Stimulated activated CD4-positive, alpha-beta T cell treated with anti-CD3 and anti-CD28 coated beads, Interleukin-1b, Interleukin-23, amount 100 ng/mL, for 48 hours (primary cell): ENCODE results near the gene MND1.

Experiments
- DNase-seq: peaks from one replicate; pipeline ENCODE4 v3.0.0-alpha.2; 2020

The MND1 gene

DNA sequence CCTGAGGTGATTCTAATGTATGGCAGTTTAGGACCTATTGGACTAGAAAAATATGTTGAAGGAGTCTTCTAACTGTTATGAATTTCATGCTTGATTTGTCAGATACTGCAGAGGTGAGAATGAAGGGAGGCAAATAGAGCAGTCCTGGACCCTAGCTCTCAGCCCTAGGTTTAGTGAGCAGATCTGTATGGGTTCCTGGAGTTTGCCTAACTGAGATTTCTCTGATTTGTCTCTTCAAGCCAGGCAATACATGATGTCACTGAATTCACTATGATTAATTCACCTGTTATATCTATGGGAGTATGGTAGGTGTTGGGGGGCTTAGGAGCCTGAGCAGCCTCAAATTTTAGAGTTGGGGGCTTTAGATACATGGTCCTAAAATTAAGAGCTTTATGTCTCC is 2.6 kb downstream of the MND1 start:
- DNase-seq: no peak

DNA sequence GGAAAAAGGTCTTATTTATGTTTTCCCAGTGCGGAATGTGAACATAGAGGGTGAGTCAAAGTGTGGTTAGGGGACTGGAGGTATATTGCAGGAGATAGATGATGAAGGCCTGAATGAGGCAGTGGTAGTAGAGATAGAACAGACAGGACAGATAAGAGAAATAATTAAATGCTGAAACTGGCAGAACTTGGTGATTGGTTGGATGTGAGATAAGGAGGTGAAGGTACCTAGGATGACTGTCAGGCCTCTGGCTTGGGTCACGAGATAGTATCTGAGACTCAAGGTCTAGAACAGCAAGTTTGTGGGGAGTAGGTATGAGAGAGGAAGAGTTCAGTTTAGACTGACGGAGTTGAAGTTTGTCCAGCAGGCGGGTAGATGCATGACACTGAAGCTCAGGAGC is 3.5 kb downstream of the MND1 start:
- DNase-seq: no peak

DNA sequence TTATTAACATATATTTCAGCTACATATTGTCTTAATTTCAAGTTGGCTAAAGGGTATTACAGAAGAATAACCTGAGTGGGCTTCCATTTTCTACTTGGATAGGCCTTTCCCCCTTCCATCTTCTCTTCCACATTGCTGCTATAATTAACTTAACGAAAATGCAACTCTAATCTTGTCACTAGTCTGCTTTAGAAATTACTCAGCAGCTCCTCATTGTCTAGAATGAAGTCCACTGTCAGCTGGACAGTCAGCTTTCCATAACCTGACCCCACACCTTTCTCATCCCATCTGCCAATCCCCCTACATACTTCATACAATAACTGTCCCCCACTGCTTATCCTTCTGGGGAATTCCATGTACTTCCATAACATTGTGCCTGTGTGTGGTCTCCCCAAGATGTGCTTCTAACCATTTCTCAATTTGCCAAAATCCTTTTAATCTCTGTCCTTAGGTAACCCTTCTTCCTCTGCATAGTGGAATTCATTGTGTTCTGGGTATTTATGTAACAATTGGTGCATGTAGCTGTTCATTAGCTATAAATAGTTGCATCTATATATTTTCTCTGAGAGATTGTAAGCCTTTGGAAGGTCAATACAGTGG is 4.8 kb downstream of the MND1 start:
- DNase-seq: no peak

DNA sequence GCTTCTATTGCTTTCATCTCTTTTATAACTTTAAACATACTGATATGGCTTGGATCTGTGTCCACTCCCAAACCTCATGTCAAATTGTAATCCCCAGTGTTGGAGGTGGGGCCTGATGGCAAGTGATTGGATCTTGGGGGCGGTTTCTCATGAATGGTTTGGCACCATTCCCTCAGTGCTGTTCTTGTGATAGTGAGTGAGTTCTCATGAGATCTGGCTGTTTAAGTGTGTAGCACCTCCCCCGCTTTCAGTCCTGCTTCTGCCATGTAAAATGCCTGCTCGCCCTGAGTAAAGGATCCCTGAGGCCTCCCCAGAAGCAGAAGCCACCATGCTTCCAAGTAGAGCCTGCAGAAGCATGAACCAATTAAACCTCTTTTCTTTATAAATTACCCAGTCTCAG is 17.7 kb downstream of the MND1 start:
- no peak for DNase-seq

DNA sequence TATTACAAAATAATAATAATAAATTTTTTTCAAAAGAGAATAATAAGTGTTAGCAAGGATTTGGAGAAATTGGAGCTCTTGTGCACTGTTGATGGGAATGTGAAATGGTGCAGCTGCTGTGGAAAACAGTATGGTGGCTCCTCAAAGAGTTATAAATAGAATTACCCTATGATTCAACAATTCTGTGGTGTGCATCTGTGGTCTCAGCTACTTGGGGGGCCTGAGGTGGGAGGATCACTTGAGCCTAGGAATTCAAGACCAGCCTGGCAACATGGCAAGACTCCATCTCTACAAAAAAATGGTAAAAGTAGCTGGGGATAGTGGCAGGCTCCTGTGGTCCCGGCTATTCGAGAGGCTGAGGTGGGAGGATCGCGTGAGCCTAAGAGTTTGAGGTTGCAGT is 19.6 kb downstream of the MND1 start:
- DNase-seq: no peak

DNA sequence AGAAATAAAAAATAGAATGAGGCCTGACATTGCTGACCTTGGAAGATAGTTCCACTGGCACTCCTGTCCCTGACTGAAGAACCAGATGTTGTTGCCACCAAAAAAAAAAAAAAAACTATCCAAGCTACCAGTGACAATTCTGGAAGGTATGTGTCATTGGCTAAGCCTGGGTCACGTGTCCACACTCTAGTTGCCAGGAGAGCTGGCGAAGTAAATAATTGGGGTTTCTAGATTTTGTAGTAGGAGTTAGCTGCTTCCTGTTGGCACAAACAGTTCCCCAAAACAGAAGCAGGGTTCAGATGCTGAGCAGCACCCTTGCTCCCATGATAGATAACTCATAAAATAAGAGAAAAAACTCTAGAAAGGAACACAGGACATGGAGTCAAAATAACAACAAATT is 20.5 kb downstream of the MND1 start:
- no peak for DNase-seq

DNA sequence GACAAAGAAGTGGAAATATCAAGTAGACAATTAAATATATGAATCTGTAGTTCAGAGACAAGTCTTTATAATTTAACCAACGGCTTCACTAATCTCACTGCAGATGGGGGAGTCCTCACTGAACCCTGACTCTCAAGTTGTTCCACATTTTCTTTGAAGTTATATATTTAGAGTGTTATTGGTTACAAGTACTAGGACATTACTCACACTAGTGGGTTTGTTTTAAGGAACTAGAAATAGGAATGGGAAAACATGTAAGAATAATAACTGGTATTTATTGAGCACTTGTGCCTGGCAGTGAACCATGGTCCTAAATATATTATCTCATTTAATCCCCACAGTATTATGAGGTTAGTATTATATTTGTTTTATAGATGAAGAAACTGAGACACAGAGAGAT is 22.0 kb downstream of the MND1 start:
- no peak for DNase-seq

DNA sequence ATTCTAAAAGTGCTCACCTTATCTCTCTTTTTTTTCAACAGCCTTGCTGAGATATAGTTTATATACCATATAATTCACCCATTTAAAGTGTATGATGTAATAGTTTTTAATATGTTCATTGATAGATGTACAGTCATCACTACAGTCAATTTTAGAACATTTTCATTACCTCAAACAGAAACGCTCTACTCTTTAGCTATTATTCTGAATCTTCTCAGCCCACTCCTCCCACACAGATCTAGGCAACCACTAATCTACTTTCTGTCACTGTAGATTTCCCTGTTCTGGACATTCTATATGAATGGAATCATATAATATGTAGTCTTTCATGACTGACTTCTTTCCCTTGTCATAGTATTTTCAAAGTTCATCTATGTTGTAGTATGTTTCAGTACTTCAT is 22.6 kb downstream of the MND1 start:
- no peak for DNase-seq

DNA sequence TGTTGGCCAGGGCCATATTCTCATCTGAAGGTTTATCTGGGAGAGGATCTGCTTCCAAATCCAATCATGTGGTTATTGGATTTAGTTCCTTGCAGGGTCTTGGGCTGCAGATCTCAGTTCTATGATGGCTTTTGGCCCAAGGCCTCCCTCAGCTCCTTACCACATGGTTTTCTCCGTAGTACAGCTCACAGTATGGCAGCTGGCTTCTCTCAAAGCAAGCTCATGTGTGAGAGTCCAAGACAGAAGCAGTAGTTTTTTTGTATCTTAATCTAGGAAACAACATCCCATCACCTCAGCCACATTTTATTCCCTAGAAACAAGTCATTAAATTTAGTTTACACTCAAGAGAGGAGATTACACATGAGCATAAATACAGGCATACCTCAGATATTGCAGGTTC is 24.5 kb downstream of the MND1 start:
- no peak for DNase-seq

DNA sequence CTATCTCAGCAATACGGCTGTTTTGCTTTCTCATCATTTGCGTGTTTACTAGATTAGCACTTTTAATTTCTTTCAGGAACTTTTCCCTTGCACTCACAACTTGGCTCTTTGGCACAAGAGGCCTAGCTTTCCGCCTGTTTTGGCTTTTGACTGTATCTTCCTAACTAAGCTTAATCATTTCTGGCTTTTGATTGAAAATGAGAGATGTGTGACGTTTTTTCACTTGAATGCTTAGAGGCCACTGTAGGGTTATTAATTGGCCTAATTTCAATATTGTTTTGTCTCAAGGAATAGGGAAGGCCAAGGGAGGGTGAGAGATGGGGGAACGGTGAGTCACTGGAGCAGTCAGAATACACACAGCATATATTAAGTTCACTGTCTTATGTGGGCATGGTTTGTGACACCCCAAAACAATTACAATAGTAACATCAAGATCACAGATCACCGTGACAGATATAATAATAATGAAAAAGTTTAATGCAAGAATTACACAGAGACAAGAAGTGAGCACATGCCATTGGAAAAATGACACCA is 27.3 kb downstream of the MND1 start:
- DNase-seq: no peak

DNA sequence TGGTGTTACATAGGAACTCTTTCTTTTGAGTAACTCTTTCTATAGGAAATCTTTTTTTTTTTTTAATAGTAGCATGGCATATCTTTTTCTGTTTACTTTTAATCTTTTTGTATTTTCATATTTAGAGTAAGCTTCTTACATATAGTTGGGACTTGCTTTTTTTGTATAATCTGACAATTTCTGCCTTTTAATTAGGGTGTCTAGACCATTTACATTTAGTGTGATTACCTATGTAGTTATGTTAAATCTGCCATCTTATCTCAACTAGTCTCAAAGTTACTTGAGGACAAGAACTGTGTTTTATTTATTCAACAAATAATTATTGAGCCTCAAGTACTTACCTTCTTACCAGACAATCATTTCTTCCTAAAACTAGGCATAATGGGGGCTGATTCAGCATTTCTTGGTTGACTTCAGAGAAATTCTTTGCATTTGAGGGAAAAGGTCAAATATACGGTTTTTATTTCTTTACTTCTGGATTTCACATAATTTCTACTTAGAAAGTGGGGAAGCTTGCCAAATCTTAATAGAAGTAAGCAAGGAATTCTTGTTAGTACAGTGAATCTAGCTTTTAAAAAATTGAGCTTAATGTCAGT is 28.6 kb downstream of the MND1 start:
- no peak for DNase-seq

DNA sequence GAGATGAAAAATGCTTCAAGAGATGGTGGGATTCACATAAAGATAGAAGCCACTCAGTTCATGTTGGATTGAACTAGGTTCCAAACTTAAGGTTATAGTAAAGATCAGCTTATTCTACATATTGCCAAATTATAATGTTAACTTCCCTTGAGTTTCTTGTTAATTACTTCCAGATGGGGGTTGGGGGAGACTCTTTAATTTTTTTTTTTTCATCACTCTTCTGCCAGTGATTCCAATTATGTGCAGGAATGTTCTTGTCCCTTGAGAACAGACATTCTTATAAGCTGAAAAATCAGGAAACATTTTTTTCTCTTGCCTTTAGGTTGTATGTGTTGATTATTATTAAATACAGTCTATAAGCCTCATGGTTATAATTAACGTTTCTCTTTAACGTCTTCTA is 30.0 kb downstream of the MND1 start:
- no peak for DNase-seq

DNA sequence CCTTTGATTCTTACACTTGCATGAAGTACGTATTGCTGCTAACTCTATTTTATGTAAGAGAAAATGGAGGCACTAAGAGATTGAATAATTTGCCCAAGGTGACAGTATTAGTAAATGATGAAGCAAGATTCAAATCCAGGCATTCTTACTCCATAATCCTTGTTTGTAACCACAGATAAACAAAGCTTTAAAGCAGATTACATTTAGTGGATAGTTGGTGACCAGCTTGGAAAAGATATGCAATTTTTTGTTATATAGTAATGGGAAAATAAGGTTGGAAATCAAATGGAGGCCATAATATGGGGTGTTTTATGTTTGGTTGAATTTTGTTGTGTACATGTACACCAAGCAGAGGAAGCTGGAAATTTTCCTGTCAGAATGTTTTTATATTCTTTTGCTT is 30.8 kb downstream of the MND1 start:
- no peak for DNase-seq

DNA sequence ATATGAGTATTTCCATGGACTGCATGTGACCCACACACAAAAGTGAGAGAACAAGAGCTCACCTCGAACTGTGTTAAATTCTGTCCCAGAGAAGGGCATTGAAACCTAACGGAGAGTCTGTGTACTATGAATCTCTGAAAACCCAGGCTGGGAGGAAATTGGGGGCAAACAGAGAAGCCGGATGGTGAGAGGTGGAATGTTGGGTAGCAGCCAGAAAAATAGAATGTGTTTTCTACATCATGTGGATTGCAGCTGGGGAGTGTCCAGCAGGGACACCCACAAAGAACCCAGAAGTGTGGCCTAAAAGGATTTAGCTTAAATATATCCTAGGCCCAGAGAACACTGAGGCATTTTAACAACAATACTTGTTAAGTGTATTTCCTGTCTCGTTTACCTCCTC is 38.6 kb downstream of the MND1 start:
- no peak for DNase-seq

DNA sequence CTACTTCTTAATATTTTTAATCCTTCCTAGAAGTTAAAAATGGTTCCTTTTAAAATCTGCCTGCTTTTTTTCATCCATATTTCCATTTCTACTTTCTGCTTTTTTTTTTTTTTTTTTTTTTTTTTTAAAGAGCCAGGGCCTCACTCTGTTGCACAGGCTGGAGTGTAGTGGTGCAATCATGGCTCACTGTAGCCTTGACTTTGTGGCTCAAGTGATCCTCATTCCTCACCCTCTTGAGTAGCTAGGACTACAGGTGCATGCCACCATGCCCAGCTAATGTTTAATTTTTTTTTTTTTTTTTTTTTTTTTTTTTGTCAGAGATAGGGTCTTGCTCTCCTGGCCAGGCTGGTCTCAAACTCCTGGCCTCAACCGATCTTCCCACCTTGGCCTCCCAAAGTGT is 39.7 kb downstream of the MND1 start:
- DNase-seq: no peak

DNA sequence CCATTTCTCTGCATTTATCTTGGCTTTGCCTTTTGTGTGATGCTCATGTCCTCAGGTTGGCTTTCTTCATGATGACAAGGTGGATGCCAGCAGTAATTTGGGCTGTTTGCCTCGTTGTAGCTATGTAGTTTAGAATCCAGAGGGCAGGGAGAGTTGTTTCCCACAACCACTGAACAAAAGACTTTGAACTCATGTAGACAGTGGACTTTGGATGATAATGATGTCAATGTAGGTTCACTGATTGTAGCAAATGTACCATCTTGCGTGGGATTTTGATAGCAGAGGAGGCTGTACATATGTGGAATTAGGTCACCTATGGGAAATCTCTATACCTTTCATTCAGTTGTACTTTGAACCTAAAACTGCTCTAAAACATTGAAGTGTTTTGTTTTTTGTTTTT is 41.3 kb downstream of the MND1 start:
- DNase-seq: no peak

DNA sequence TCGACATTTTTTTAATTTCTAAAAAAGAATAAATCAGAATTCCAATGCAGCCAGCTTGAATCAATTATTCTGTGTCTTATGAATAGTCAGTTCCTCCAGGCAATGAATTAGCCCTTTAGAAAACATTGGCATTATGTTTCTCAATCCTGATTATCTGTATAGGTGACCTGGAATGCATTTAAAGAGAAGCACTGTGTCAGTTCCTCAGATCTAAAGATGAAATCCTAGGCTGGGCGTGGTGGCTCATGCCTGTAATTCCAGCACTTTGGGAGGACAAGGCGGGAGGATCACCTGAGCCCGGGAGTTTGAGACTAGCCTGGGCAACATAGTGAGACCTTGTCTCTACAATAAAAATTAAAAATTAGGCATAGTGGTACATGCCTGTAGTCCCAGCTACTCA is 43.5 kb downstream of the MND1 start:
- DNase-seq: no peak

DNA sequence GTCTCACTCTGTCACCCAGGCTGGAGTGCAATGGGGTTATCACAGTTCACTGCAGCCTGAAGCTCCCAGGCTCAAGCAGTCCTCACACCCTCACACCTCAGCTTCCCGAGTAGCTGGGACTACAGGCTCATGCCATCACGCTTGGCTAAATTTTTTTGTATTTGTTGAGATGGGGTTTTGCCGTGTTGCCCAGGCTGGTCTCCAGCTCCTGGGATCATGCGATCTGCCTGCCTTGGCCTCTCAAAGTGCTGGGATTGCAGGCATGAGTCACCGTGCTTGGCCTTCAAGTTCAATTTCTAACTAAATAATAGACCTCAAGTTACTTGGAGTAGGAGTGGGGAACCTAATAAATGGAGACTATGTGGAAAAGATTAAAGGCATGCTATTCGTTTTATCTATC is 48.9 kb downstream of the MND1 start:
- DNase-seq: no peak

DNA sequence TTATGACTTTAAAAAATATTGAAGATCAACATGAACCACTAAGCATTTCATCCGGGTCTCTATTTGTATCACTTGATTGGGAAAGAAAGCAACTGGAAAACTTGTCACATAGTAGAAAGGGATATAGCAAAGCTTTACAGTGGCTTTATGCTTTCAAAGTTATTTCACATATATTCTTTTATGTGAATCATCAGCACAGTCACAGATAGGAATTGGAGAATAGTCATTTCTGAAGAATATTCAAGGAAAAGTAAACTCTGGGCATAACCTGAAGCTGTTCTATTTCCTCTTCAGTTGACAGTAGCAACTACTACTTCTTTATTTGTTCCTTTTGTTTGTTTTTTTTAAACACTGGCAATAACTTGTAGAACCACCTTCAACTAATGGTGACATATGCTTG is 50.5 kb downstream of the MND1 start:
- no peak for DNase-seq

DNA sequence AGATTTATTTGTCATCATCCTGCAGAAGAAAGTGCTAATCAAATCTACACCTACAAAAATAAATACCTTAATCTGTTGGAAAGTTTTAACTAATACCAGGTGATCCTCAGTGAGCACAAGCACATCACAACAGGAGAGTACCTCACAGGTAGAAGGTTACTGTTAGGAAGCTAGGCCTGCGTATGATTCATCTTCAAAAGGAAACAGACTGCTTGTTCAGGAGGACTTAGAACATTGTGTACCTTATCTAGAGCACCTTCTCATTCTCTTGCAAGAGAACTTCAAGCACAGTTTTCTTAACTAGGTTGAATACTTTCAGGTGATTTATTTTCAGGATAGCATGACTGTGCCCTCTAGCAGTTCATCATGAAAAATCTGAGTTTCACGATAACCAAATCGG is 54.2 kb downstream of the MND1 start:
- no peak for DNase-seq

DNA sequence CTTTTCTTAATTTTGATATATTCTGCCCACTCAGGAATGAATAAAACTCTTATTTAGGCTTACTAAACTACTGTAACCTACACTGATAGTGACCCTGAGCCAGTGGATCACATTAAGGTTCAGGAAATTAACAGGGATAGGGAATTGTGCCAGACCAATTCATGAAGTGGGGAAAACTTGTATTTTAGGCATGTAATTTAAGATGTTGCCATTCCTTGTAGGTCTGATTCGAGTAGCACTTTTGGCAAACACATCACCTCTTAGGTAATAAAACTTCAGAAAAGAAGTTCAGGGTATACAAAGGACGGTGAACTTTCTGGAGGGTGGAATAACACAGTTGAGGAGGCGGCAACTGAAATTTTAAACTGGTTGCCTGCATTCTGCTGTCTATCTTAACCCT is 54.9 kb downstream of the MND1 start:
- DNase-seq: no peak

DNA sequence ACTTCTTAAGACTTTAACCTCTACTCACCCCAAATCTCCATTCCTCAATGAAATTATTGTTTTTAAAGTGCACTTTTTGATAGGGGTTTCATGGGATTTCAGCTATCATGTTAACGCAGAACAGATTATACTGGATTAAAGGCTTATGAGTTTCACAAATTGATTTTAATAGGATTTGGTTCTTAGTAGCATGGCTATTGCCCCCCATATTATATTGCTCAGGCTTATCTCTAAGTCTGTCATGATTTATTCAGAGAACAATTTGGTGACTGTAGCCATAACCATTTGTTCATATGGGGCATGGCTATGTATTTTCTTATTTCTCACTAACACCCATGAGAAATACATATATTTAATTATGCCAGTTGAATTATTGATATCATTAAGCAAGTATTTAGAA is 57.0 kb downstream of the MND1 start:
- no peak for DNase-seq

DNA sequence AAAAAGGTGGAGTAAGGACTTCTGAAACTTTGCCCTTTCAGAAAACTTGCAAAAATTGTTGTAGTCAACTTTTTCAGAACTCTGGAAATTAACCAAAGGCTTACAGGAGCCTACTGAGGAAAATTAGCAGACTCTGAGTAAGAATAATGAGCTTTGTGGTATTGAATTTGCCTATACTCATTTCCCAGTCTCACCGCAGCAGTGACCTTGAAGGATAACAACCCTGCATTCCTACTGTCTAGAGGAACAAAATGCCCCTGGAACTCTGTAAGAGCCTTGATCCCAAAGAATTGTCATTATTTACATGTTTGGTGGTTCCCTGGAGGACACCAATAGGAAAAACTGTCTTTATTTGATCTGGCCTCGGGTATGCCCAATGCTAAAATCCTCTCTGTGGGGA is 57.9 kb downstream of the MND1 start:
- DNase-seq: no peak

DNA sequence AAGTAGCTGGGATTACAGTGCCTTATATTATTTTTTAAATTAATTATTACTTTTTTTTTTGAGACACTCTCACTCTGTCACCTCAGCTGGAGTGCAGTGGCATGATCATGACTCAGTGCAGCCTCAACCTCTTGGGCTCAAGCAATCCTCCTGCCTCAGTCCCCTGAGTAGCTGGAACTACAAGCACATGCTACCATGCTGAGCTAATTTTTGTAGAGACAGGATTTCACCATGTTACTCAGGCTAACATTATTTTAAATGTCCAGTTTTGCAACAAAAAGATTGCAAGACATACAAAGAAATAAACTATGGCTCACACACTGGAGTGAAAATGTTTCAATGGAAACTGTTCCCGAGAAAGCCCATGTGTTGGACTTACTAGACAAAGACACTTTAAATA is 59.2 kb downstream of the MND1 start:
- no peak for DNase-seq

DNA sequence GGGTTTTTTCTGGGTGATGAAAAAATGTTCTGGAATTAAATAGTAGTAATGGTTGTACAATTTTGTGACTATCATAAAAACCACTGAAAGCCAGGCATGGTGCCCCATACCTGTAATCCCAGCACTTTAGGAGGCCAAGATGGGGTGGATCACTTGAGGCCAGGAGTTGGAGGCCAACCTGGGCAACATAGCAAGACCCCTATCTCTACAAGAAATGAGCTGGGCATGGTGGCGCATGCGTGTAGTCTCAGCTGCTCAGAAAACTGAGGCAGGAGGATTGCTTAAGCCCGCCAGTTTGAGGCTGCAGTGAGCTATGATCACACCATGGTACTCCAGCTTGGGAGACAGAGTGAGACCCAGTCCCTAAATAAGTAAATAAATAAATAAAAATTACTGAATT is 63.4 kb downstream of the MND1 start:
- no peak for DNase-seq
